ENCODE results near the gene CDH7. TPM values are rescaled to one million over a fixed set of nuclear protein-coding genes. Genes with fewer than 3 reads are reported as not detected.

The CDH7 gene
- total and polyA plus RNA-seq, 2 of the 13 experiments (the other 11 are each of a cell fraction or from before 2014, with no cell fraction given) = not detected

GRCh38 chr18:65897292-65897691 lies 146.5 kb downstream of the CDH7 start:
- WGBS (ENCODE audit: low lambda C conversion rate) = 0% methylated on average over 3 of the region's 3 CpGs
- H3K9me3 ChIP-seq (ENCODE audit: low read length) = no peaks in the 10 kb centered on the region
- FAIRE-seq (no peak), ATAC-seq (no peak), DNase-seq (ENCODE audit: low spot score) (no peak)
- BruUV-seq (replicated peaks) = no TSS peak
- no peak overlapping the region for H2AFZ ChIP-seq (ENCODE audit: low read length)
- H3K36me3 ChIP-seq (replicated peaks in 1 of 2; ENCODE audit: control insufficient read depth in 1 of 2, insufficient read depth in 2 of 2, low read length in 2 of 2) = no peaks in the 10 kb centered on the region
- in situ Hi-C loops (cut with HindIII; ENCODE audit: extremely low pct_ligation_motif_present, low pct_unique_long_range_greater_than_20kb) = no loop called here
- no peak overlapping the region for H3K4me3 ChIP-seq (replicated peaks in 1 of 3; ENCODE audit: insufficient read depth in 1 of 3, low read depth in 2 of 3, low read length in 3 of 3)
- no peaks in the 10 kb centered on the region for H3K27me3 ChIP-seq (ENCODE audit: control insufficient read depth in 1 of 2, insufficient read depth in 2 of 2, low read length in 2 of 2)
- POLR2A ChIA-PET = no interaction called here
- no peak overlapping the region for H3K27ac ChIP-seq (ENCODE audit: extremely low read length, insufficient read depth, low read length)
- CTCF ChIA-PET (ENCODE audit: low intra/inter-chr PET ratio, low total read pairs) = no interaction called here
- H3K4me1 ChIP-seq (ENCODE audit: insufficient read depth, low read length) = no peaks in the 10 kb centered on the region
- TF ChIP-seq ATF7 (IDR thresholded peaks at IDR 0.05) (no peak), ATF7 (CRISPR knock-in tag; IDR thresholded peaks at IDR 0.05) (no peak), NFATC3 (CRISPR knock-in tag; IDR thresholded peaks at IDR 0.05) (no peak), NKX3-1 (CRISPR knock-in tag; IDR thresholded peaks at IDR 0.05) (no peak), TRIM22 (IDR thresholded peaks at IDR 0.05) (no peak), JDP2 (CRISPR knock-in tag; IDR thresholded peaks at IDR 0.05; ENCODE audit: borderline replicate concordance) (no peak), ARNT (IDR thresholded peaks at IDR 0.05) (no peak), ZNF557 (CRISPR knock-in tag; IDR thresholded peaks at IDR 0.05) (no peak), BRCA1 (CRISPR knock-in tag; IDR thresholded peaks at IDR 0.05) (no peak), REST (IDR thresholded peaks at IDR 0.05; ENCODE audit: borderline replicate concordance in 1 of 2, low read depth in 1 of 2, low read length in 2 of 2) (no peak), LRRFIP1 (CRISPR knock-in tag; conservative IDR thresholded peaks at IDR 0.05) (no peak), ZNF317 (CRISPR knock-in tag; IDR thresholded peaks at IDR 0.05) (no peak), PAX8 (CRISPR knock-in tag; IDR thresholded peaks at IDR 0.05; ENCODE audit: borderline replicate concordance) (no peak), ZSCAN21 (CRISPR knock-in tag; IDR thresholded peaks at IDR 0.05; ENCODE audit: borderline replicate concordance) (no peak), TOPORS (CRISPR knock-in tag; IDR thresholded peaks at IDR 0.05) (no peak), POLR2G (IDR thresholded peaks at IDR 0.05; ENCODE audit: low read depth, low read length) (no peak)
- intact Hi-C loops (cut with micrococcal nuclease; ENCODE audit: unreplicated experiment) = no loop called here
- no peak overlapping the region for H3K4me2 ChIP-seq (ENCODE audit: low read depth, low read length)
- H3K9ac ChIP-seq (ENCODE audit: insufficient read depth, low read depth, low read length) = no peak overlapping the region
- H3K79me2 ChIP-seq (ENCODE audit: insufficient read depth, low read length) = no peaks in the 10 kb centered on the region
- H4K20me1 ChIP-seq (ENCODE audit: insufficient read depth, low read length) = no peaks in the 10 kb centered on the region

Measured in HepG2 (cell line).